HG02852 (cell line): Measurements from ENCODE around the gene PLAC9.
A peak's percentile ranks its signal among the peaks of the same experiment; 100 is the strongest.
"Not testable (repeated sequence)": the region's sequence is repeated elsewhere in the genome, so short reads cannot be mapped to it uniquely, and the experiment has no call there.

Experiments used
- ATAC-seq: cut with Tn5 transposase; IDR thresholded peaks from one replicate; pipeline ENCODE4 v1.9.1; 2021; ENCODE audit warnings: mild to moderate bottlenecking, moderate library complexity; ENCODE audit not compliant: unreplicated experiment

The PLAC9 gene

DNA sequence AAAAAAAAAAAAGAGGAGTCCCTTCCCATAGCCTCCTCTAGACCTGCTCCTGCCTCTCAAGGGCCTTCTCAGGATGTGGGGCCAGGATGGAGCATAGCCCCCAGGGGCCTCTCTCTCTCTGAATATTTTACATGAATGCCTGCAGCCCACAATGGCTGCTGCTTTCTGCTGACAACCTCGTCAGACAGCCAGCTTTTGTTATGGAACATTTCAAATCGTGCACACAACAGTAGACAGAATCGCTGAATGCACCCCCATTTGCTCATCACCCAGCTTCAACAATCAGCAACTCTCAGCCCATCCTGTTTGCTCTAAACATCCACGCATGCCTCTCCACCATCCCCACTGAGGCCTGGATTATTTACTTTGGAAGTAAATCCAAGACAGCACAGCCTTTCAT is 5.4 kb downstream of the PLAC9 start:
- no peak for ATAC-seq

DNA sequence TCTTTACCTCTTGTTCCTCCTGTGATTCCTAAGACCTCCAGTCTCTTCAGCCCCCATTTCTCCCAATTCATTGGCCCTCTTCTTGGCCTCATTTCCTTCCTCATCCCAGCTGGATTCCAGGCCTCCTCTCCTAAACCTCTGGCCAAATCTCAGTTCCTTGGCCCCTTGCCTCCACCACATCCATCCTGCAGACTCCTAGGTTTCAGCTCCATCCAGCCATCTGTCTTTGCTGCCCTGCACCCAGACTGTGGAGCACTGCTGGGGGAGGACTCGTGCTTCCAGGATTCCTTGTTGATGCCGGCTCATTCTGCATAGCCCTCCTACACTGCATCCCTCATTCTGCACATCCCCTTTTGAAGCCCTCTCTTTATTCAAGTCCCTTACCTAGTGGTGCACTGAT is 6.7 kb downstream of the PLAC9 start:
- ATAC-seq = no peak

DNA sequence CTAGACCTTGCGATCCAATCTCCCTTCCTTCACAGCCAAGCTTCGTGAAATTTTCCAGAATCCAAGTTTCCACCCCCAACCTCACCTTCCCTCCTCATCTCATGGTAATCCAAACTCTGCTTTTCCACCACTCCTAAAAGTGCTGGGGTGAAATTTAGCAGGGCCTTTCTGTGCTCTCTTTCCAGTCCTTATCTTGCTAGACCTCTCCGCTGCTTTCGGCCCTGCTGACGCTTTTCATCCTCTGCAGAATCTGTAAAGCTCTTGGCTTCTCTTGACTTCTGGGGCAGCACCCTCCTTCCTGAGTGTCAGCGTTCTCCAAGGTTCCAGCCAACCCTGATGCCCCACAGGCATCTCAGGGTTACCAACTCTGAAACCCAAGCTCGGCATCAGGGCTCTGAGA is 7.7 kb downstream of the PLAC9 start:
- no peak for ATAC-seq

DNA sequence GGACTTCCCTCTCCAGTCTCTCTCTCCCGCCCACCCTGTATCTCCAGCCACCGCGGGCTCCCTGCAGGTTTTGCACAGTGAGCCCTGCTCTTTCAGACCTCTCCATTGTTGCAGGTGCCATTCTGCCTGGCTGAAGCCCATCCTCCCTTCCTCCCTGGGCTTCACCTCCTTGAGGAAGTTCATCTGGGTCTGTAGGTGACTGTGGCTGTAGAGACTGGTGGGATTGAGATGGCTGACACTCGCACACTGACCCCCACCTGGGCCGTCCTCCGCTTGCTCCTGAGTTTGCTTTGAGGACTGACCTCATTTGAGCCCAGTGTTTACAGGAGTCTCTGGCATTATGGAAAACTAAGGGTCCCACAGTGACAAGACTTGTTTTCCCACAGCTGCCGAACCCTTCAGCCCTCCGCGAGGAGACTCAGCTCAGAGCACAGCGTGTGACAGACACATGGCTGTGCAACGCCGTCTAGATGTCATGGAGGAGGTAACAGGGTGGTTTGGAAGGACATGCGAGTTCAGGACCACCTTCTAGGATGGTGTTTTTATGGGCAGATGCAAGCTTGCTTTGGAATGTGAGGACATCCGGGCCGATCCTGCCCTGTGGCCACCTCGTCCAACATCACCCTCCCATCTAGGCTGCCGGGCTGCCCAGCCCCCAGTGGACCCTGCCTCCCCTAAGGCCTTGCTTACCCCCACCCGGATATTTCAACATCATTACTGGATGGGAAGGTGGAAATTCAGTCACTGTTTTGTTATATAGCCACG is 9.3 kb downstream of the PLAC9 start:
- ATAC-seq = no peak

DNA sequence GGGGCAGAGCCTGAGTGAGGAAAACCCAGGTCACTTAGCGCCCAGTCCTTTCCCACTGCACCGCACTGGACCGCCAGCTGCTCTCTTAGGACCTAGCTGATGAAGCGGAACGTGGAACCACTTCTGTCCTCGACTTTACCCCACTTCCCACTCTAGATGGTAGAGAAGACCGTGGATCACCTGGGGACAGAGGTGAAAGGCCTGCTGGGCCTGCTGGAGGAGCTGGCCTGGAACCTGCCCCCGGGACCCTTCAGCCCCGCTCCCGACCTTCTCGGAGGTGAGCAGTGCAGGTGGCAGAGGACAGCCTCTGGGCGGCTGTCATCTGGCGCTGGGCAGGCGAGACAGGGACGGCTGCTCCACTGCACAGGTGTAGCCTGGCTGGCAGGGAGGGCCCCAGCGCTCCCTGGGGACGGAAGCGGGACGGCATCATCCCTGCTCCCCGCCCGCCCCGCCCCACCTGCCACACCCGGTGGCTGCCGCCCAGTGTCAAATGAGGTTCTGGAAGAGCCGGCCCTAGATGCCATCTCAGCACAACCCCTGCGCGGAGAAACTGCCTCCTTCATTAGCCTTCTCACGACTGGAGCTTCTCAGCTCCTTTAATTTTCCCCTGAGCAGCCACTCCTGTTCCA is 11.7 kb downstream of the PLAC9 start:
- ATAC-seq = peak; percentile 53

DNA sequence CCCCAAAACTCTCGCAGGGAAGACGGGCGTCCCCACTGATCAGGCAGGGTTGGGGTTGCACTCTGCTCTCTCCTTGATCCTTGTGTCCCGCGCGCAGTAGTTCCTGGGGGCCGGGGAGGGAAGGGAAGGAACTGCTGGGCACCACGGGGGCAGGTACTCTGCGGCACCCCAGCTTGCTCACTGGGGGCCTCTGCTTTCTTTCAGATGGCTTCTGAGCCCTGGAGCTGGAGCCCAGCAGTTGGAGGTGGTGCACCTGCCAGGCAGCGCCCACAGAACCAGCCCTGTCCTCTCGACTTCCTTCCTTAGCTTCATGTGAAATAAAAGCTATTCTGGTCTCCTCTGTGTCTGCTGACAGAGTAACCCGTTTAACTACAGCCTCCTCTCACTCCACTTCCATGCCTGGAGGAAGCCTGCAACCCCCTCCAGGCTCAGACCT is 12.2 kb downstream of the PLAC9 start:
- peak; percentile 27 for ATAC-seq

DNA sequence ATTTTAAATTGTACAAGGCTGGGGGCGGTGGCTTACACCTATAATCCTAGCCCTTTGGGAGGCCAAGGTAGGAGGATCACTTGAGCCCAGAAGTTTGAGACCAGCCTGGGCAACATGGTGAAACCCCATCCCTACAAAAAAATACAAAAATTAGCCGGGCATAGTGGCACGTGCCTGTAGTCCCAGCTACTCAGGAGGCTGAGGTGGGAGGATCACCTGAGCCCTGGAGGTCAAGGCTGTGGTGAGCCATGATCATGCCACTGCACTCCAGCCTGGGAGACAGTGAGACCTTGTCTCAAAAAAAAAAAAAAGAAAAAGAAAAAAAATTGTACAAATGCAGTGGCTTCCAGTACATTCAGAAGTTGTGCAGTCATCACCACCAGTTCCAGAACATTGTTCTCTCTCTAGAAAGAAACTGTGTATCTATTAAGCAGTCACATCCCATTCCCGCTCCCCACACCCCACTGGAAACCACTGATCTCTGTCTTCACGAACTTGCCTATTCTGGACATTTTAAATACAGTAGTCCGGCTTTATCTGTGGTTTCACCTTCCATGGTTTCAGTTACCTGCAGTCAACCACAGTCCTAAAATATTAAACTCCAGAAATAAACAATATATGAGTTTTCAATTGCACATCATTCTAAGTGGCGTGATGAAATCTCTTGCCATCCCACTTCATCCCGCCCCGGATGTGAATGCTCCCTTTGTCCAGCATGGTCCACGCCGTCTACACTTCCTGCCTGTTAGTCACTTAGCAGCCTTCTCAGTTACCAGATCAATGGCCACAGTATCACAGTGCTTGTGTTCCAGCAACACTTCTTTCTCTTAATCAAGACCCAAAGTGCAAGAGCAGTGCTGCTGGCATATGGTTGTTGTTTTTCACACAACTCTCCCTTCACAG is 13.1 kb downstream of the PLAC9 start:
- not testable (repeated sequence) for ATAC-seq

DNA sequence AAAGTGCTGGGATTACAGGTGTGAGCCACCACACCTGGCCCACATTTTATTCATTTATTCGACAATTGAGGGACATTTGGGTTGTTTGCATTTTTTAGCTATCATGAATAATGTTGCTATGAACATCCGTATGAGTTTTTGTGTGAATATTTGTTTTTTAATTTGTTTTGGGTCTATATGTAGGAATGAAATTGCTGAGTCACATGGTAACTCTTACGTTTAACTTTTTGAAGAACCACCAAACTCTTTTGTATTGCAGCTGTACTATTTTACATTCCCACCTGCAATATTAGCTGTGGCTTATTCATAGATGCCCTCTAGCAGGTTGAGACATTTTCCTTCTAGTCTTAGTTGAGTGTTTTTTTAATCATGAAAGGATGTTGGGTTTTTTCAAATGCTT is 14.4 kb downstream of the PLAC9 start:
- no peak for ATAC-seq

DNA sequence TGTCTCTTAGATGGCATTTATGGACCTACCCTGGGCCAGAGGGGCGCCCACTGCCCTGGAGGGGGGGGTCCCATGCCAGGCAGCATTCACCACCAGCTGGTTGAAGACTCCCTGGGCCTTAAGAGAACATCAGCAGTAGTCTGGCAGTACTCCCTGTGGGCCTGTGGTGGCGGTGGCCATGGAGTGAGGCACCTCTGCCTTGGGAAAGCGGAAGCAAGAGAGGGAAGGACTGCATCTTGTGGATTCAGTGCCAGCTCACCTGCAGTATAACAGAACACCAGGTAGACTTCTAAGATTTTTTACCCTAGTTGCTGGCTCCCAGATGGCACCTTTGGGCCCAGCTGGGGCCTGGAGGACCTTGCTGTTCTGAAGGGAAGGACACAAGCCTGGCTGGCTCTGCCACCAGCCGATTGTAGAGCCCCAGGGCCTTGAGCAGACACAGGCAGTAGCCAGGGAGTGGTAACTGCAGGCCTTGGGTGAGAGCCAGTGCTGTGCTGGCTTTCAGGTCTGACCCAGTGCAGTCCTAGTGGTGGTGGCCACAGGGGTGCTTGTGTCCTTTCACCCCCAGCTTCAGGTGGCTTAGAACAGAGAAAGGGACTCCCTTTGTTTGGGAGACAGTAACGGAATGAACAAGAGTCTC is 15.8 kb downstream of the PLAC9 start:
- ATAC-seq = no peak

DNA sequence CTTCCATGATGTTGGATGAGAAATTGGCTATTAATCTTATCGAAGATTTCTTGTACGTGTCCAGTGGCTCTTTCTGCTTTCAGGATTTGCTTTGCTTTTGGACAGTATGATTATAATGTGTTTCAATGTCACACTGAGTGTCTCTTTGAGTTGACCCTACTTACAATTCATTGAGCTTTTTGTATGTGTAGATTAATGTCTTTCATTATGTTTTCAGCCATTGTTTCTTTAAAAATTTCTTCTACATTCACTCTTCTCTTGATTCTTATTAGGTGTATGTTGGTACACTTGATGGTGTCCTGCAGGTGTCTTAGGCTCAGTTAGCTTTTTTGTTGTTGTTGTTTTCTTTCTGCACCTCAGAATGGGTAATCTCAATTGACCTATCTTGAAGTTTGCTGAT is 16.6 kb downstream of the PLAC9 start:
- no peak for ATAC-seq

DNA sequence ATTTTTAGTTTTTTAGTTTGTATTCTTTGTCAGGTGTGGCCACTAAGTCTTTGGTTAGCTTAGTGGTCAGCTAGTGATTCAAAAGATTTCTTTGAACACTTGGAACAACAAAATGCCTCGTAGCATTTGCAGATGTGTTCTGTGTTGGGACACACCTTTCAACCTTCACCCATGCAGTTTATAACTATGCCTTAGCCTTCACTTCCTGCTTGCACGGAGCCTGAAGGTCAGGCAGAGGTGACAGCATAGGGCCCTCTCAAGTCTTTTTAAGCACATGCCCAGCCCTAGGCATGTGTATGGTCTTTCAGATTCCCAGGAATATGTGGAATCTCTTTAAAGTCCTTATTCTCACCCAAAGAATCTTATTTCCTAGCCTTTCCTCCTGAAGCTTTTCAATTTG is 17.6 kb downstream of the PLAC9 start:
- no peak for ATAC-seq

DNA sequence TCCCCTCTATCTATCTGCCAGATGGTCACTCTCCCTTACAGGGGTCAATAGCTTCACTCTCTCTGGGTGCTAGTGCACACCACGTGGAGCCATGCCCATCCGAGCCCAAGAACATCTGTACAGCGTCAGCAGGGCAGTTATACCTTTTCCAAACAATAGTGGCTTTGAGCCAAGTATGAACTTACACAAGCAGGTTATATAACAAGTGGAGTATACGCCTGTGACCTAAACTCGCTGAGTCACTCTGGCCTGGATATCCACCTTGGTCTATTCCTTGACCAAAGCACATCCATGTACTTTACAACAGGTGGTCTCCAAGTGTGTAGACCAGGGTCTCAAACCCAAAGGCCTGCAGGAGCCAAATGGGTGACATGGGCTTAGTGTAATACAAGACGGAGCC is 20.3 kb downstream of the PLAC9 start:
- ATAC-seq = no peak

DNA sequence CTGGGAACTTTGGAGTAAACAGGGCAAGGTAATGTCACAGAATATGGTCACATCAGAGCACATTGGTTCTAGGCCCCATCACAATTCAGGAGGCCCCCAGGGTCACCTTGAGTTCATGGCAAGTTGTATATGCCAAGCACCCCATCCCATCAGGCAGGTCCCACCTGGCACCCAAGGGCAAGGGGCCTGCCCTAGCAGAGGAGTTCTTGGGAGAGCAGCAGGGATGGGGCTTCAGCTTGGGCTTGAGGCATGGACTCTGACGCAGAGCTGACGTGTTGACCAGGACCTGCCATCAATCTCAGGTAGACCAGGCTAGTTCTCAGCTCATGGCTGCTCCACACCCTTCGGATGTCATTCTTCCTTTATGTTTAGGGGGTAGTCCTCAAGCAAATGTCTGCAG is 20.9 kb downstream of the PLAC9 start:
- ATAC-seq = no peak

DNA sequence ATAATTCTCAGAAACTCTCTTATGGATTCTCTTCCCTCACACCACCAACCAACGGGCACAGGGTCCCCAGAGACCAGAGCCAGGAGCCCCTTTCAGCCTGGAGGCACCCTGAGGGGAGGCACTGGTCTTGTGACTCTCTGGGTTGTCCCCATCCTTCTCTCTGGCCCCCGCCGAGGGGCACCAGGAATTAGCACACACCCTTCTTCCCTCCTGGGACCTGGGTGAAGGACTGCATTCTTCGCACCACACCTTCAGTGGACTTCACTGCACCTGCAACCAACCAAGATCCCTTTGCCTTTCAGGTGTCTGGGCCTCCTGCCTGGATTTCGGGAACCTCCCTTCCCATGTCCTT is 22.1 kb downstream of the PLAC9 start:
- ATAC-seq = no peak

DNA sequence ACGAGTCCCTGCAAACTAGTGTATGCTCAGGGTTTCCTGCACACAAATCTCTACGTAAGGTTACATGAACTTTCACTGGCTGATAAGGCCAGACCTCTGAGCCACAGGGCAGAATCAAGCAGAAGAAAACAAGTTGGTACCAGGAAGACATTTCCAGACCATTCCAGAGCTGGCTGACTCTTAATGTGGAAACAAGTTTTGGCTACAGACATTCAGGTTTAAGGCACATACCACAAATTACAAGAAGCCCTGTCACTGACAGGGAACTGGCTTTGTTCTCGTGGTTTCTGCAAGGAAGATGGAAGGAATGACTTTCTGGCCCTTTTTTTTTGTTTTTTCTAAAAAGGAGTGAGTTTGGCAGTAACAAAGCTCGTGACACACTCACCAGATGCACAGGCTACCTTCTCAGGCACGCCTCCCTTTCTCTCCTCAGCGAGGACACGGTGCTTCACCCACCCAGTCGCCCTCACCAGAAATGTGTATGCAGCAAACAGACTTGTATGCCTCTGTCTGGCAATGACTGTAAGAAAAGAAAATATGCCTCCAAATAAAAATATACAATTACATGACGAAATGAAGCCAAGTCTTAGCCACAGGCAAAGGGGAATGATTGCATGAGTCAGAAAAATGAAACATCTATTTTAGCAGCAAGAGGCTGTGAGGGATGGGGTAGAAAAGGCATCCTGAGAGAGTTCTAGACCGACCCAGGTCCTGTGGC is 22.6 kb downstream of the PLAC9 start:
- ATAC-seq = no peak

DNA sequence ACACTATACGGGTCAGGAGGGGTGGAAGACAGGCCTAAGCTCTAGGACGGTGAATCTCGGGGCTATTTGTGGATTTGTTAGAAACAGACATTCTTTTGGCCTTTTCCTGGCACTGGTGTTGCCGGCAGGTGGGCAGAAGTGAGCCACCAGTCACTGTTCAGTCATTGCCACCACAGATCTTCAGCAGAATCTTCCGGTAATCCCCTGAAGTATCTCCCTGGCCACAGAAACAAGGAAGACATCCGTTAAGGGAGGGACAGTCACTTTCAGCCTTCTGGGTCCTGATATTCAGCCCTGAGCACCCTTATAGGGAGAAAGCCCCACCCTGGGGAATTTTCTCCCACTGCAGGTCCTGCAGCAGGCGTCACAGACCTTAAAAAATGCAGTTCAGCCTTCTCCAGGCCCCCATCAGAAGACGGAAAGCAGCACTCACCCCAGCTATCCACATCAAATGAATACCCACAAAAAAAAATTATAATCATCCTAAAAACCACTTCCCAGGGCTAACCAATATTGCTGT is 23.2 kb downstream of the PLAC9 start:
- ATAC-seq = no peak

DNA sequence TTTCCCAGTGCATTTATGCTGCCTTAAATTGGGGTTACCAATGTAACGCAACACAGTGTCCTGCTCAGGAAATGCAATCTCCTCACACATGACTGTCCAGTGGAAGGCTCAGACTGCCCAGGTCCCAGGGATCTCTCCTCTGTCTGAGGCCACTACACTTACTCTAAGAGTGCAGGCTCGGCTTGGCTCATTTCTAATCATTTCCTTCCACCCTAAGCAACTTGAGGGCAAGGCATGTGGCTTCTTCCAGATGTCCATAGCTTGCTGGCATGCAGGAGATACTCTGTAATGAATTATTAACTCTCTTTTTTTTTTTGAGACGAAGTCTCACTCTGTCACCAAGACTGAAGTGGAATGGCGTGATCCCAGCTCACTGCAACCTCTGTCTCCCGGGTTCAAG is 23.7 kb downstream of the PLAC9 start:
- no peak for ATAC-seq

DNA sequence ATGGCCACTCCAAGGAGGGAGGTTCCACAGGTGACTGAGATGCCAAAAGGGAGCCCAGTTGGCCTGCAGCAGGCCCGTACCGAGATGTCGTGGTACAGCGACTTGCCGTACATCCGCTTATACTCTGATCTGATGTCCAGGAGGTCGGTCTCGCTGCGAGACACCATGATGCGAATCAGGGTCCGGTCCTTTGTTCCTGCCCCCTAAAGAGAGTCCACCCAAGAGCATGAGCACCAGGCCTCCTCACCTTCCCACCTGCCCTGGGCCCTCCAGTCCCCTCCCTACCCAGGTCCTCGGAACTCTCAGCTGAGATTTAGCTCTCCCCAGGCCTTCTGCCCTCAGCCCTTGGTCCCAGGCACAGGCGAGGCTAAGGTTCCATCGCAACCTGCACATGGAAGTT is 25.0 kb downstream of the PLAC9 start:
- ATAC-seq = no peak

DNA sequence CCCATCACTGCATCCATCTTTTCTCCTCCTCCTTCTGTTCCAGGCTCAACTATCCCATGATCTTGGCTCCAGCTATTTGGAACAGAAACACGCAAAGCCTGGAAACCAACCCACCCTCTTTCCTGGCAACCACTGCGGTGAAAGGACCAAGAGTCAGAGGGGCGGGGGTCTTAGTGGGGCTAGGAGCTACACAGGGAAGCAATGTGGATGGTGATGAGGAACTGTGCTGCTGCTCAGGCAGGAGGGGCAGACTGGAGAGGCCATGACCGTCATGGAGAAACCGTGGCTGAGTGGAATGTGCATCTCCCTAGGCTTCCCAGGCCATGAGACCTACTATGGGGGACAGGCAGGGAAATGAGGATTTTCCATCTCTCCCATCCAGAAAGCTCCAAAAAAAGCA is 25.6 kb downstream of the PLAC9 start:
- ATAC-seq = no peak

DNA sequence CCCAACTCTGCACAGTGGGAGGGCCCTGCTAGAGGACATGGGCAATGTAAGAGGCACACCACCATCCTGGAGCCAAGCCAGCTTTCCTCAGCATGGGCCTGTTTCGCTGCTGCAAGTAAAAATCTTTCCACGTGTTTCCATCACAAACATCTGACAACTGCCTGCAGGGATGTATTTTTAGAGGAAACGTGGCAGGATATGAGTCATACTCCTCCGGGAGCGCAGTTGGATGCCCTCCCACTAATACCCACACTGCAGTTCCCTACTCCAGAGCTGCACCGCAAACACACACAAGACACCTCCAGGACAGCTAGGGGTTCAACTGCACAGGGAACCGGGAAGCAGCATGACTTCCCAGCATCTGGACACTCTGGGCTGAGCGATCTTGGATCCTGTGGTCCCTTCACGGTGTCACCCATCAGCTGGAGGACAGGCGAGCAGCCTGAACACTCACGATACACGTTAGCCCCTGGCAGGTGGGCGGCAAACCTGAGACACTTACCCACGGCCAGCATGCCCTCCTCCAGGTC is 26.1 kb downstream of the PLAC9 start:
- no peak for ATAC-seq
